GM12878 (cell line): ENCODE data around the gene RCHY1. TPM values are rescaled to one million over a fixed set of nuclear protein-coding genes. Genes with fewer than 3 reads are reported as not detected.

Experiments
- BCL3 ChIP-seq: IDR thresholded peaks from 2 replicates; pipeline ENCODE4 v1.6.1; 2011; ENCODE audit warnings: borderline replicate concordance, low read depth, mild to moderate bottlenecking, moderate library complexity, low read length; ENCODE audit not compliant: insufficient read depth, poor library complexity, severe bottlenecking
- IRF4 ChIP-seq: IDR thresholded peaks from 2 replicates; pipeline ENCODE4 v1.6.1; 2011; ENCODE audit warnings: low read depth, low read length
- KLF5 ChIP-seq: fragments of 450-650 bp; IDR thresholded peaks from 2 replicates; pipeline ENCODE4 v1.6.1; 2014; ENCODE audit warnings: mild to moderate bottlenecking; ENCODE audit not compliant: partially characterized antibody
- PKNOX1 ChIP-seq: fragments of 450-650 bp; IDR thresholded peaks from 2 replicates; pipeline ENCODE4 v1.6.1; 2016; ENCODE audit warnings: mild to moderate bottlenecking
- RBBP5 ChIP-seq: fragments of 200-600 bp; sonication (generic); conservative IDR thresholded peaks from 2 replicates; pipeline ENCODE4 v1.6.1; 2016
- RELB ChIP-seq: fragments of 450-650 bp; IDR thresholded peaks from 2 replicates; pipeline ENCODE4 v1.6.1; 2017; ENCODE audit warnings: low read depth, mild to moderate bottlenecking, moderate library complexity
- STAT1 ChIP-seq: fragments of 450-650 bp; conservative IDR thresholded peaks from 2 replicates; pipeline ENCODE4 v1.6.1; 2014; ENCODE audit warnings: antibody characterized with exemption, mild to moderate bottlenecking
- TBL1XR1 ChIP-seq: IDR thresholded peaks from 2 replicates; pipeline ENCODE4 v1.6.1; 2012; ENCODE audit warnings: low read depth, low read length, improper control_type of control experiment
- TCF7 ChIP-seq: IDR thresholded peaks from 2 replicates; pipeline ENCODE4 v1.6.1; 2014; ENCODE audit warnings: antibody characterized with exemption, borderline replicate concordance
- ZNF24 ChIP-seq: fragments of 450-650 bp; IDR thresholded peaks from 2 replicates; pipeline ENCODE4 v1.6.1; 2017; ENCODE audit warnings: antibody characterized with exemption, mild to moderate bottlenecking
- polyA plus RNA-seq, 11 experiments: library from polyadenylated mRNA; depleted of rRNA in 4 of 11; unstranded in 6 of 11; stranded (reverse) in 5 of 11; fragments of >200 nt; fragmentation: Nextera tagmentation in 4 of 11; fragmentation: Illumina TruSeq in 1 of 11; extraction: Ambion mirVana in 4 of 11; extraction: Trizol in 1 of 11; gene quantifications; 1 replicate in 1 of 11; 2 replicates in 10 of 11; pipeline versions ENCODE4 v1.2.1 to v1.2.3, GENCODE V29; 2011 to 2016; ENCODE audit warnings: inconsistent platforms in 2 of 11, missing spikeins in 2 of 11, low read depth in 1 of 11
- total RNA-seq, 4 experiments: library from RNA; depleted of rRNA in 3 of 4; stranded (reverse); fragments of >200 nt in 3 of 4; fragmentation: Illumina TruSeq in 1 of 4; extraction: Trizol in 1 of 4; gene quantifications; 2 replicates each; pipeline versions ENCODE4 v1.2.1 to v1.2.3, GENCODE V29; 2013 to 2021

Gene RCHY1
- total and polyA plus RNA-seq, 10 of the 15 experiments (the other 5 are each of a cell fraction or from before 2014, with no cell fraction given), result 12.0 to 50.6 (median 26.4) TPM

GRCh38 chr4:75498041-75498440 is 16.2 kb downstream of the RCHY1 start (continued):
- TF ChIP-seq RBBP5, result no peak
- no peak for TF ChIP-seq STAT1
- TF ChIP-seq BCL3, result no peak
- no peak for TF ChIP-seq ZNF24
- TF ChIP-seq TCF7, result no peak
- TF ChIP-seq RELB, result no peak
- TF ChIP-seq KLF5, result no peak
- no peak for TF ChIP-seq TBL1XR1
- no peak for TF ChIP-seq PKNOX1
- no peak for TF ChIP-seq IRF4
